HG03103 (cell line): ENCODE data around the gene MEIKIN.

Source experiments
- ATAC-seq: cut with Tn5 transposase; IDR thresholded peaks from one replicate; pipeline ENCODE4 v1.9.1; 2021; ENCODE audit warnings: low read depth; ENCODE audit not compliant: unreplicated experiment

Gene MEIKIN, protein sequence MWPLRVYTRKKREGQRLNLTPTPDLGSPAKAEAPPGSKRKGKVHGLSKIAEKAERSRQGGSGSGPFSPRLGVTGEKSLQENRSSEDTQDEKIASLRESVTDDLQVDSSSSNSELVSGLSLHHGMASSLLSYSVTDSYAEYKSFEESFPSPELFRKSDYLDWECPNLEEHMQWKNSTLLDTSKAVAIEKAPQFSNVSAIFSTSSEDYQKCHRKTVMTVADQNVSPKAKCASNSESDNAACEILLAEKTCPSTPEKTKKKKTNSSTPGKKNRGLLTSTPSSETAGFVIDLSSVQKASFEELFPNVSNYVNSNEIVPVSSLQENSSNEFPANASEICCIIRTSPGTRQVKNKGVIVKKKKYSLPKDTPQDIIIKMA

DNA sequence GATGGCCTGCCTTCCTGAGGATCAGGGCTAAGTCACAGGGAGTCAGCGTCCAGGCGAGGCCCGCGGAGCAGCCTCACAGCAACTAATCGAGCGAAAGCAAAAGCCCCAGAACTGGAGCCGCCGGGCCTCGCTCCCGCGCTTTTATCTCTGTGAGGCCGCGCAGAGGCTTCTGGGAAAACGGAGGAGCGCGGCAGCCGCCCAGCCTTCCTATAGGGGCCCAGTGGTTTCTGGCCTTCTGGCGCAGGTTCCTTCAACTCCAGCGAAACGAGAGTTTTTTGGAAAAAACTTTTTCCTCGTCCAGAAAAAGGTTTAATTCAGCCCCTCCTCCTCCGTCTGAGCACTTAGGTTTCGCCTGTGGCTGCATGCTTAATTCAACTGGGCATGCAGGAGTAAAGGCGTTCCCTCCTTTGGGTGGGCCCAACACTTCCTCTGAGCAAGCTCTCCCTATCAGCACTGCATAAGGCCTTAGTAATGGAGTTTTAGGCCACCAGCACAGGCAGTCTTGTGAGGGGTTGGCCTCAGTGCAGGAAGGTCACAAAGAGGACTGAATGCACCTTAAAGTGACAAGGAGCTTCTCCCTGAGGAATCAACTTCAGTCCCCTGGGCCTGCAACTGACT is at the start of gene MEIKIN:
TSS of gene MEIKIN (minus strand) at position 113 of the 618 bp plus-strand sequence. CDS start 158 bp downstream, outside the sequence.
- ATAC-seq: no peak

DNA sequence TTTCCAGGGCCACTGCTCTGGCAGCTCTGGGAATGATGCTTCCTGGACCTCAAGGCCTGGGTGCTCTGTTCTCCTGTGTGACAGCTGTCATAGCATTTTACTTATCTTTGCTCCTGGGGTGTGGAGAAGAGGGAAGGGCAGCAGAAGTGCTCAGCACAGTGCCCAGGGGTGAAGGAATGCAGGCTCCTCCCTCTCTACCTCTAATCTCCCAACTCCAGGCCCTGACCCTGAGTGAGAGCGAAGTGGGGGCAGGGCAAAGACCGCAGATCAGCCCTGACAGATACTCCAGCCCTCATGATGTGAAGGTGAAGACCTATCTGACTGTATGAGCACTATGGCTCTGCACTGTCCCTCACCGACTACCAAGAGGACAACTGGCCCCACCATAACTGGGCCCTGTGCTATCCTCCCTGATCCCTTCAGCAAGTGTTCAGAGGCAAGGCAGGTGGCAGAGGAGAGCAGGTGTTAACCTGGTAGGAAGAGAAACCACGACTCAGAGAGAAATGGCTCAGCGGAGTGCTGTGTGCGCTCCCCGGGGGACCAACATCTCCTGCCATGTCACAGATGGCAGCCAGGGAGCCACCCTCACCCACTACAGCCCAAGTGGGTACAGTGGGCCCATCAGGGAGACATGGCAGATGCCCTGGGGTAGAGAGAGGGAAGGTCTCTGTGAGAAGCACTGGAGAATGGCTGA is 49.2 kb upstream of the MEIKIN start:
- no peak for ATAC-seq

DNA sequence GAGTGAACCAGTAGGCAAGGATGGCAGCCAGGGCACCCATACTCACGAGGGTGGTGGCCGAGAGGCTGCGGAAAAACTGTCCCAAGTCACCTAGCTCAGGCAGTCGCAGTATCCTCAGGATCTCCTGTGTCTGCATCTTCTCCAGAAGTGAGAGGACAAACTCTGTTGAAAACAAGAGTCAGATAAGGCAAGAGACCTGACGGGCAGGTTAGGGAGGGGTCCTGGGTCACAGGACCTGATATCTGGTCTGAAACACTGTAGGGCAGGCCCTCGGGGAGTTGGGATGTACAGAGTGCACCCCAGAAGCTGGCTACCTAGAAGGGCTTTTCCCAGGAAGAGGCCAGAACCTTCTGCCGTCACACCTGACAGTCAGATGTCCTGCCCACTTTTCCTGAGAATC is 48.6 kb upstream of the MEIKIN start:
- ATAC-seq: no peak

DNA sequence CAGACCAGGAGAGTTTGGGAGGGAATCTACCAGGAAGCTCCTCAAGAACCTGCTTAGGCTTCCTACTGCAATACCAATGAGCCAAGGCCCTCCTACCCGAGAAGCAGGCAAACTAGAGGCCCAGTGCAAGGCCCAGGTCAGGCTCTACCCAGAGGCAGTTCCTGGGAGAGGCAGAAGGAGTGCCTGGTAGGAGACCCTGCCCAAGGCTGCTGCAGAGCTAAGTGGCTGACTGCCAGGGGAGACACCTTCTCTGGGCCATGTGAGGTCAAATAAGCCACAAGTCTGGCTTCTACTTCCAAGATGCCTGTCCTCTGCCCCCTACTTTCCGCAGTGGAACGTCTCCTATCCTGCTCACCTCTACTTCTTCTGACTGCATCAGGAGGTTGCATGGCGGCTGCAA is 48.2 kb upstream of the MEIKIN start:
- no peak for ATAC-seq

DNA sequence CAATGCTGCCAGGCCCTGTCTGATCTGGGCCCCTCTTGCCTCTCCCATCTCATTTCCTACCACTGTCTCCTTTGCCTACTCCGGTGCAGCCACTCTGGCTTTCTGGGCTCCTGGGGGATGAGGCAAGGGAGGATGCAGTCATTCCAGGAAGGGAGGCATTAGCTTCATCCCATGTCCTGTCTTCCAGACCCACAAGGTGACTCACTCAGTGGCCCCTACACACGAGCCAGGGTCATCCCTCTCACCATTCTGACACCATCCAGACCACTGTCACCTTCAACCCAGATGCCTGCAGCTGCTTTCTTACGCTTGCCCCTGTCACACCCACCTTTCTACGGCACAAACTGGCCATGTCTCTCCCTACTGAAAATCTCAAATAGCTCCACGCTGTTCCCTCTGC is 46.9 kb upstream of the MEIKIN start:
- no peak for ATAC-seq

DNA sequence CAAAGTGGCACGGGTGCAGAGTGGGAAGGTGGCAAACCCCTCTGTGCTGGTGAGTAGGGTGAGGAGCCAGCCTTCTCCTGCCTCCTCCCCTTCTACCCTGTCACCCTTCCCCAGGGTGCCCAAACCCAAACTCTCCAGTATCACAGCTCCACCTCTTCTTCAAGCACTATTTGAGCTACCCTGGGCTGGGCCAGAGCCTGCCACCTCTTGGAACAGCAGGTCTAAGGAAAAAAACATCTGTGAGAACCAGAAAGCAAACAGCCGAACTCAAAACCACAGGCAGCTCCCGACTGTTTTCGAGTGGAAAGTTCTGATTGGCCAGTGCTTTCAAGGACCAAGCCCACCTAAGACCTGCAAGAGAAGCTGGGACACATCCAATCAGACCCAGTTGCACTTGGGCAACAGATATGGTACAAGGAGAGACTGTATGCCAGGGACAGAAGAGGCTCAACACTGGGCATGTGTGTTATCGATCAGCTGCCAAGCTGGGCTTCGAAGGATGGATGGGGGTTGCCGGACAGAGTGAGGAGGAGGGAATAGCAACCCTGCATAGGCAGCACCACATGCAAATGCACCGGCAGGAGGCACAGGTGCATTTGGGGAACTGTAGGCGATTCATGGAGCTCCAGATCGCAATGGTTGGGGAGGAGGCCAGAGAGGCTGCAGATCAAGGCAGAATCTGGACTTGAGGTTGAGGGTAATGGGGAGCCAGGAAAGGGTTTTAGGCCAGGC is 46.3 kb upstream of the MEIKIN start:
- no peak for ATAC-seq

DNA sequence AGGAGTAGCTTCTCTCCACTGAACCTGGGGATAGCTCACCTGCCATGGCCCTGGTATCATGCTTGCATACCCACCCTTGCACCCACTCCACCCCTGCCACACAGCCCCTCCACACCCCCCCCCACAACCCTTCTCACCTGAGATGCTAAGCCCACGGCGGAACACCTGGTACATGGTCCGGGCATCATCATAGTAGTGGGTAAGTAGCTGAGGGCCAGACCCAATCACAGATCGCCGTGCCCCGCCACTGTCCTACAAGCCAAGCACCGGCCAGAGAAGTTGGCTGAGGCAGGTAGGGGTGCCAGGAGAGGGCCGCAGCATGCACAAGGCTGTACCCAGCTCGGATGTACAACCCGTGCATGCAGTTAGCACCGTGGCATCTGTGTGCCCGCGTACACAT is 45.3 kb upstream of the MEIKIN start:
- ATAC-seq: no peak

DNA sequence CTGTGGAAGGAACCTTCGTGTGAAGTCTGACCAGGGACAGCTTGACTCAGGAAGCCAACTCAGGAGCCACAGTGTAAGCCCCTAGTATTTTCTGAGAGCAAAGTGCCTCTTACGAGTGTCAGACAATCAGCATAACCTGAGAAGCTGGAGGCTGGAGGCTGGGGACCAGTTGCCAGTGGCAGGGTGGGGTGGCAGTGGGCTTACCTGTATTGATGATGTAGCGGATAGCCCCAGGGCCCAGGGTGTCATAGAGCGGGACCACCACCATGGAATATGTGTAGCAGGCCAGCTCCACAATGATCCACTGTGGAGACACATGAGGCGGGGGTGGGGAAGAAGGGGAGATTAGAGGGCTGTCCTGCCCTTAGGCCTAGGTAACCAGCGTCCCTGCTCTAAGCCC is 43.1 kb upstream of the MEIKIN start:
- ATAC-seq: no peak

DNA sequence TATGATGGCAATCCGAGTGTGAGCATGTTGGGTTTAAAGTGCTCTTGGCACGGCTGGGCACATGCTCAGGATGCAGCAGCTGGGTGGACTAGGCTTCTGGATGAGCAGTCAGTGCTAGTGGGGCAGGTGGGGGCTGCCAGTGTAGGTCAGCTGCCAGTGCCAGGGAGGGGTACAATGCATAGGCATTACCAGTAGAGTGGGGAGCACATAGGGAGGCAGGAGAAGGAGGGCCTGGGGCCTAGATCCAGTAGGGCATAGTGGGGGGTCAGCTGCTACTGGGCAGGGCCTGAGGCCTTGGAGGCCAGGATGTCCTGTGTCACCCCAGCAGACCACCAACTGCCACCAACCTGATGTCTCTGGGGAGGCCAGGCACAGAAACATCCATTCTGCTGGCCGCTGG is 41.8 kb upstream of the MEIKIN start:
- no peak for ATAC-seq

DNA sequence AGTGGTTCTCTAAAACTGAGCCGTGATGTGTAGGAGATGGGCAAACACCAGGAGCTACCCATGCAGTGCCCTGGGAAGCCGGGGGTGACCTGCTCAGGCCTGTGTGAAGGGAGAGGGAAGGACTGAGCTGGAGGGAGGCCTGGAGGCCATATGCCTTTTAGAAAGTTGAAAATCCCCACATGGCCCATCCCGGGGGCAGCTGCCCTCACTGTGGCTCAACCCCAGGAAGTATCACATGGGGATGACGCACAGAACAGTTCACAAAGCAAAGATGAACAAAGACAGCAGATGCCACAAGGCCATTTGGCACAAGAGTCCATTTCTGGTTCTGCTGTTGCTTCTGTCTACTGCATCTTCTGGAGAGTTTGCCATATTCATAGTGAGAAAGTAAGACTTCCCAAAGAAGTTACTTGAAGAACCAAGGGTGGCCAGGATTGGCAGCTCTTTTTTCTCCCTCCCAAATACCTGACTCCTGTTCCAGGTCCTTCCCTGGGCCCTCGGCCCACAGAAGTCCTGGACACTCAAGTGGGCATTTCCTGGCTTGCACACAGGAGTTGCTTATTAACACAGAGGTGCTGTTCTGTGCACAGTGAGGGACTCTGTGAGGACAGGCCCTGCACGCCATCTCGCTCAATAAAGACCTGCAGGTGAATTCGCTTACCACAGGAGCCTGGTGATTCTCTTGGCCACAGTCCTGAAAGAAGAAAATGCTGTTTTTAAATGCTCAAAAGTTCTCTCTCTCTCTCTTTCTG is 40.9 kb upstream of the MEIKIN start:
- ATAC-seq: no peak

DNA sequence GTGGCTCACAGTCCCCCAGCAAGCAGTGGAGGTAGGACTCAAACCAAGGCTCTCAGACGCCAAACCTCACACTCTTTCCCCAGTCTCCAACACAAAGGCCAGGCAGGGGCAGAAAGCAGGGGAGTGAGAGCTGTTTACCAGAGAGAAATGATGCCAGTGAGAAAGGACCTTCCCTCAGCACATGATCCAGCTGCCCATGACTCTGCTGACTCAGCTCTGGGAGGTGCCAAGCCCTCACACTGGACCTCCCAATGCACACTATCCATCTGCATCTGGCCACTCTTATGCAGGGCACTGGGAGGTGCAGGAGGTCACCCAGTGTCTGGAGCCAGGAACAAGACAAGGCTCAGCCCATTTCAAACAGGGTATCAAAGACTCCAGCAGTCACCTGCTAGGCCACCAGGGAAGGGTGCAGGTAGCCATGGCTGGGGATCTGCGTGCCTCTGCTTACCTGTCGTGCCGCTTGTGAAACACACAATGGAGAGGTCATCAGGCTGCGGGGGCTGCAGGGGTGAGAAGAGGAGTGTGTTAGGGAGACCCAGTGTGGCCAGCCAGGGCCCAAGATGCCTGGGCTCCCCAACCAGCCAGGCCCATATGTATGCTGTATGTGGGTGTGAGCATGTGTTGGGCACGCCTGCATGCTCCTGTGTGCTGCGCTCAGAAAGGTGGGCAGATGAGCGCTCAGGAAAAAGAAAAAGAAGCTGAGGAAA is 39.6 kb upstream of the MEIKIN start:
- no peak for ATAC-seq

DNA sequence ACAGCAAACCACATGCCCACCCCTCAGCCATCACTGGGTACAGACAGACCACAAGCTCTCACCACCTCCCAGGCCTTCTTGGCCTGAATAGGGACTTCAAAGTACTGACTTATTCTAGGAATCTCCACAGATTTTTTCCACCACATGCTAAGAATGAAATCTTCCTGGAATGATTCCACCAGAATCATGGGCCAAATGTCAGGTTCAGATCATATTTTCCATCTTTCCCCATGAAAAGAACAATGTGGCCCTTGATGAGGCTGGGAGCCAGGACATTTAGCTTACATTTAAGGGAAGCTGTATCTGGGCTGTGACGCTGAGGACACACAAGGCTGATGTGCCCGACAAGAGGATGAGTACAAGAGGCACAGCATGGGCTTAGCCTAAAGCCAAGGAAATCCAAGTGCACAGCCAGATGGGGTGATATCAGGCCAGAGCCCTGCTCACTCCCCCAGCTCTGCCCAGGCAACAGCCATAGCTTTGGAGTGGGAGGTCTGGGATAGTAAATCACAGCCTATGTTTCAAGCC is 37.8 kb upstream of the MEIKIN start:
- ATAC-seq: no peak

DNA sequence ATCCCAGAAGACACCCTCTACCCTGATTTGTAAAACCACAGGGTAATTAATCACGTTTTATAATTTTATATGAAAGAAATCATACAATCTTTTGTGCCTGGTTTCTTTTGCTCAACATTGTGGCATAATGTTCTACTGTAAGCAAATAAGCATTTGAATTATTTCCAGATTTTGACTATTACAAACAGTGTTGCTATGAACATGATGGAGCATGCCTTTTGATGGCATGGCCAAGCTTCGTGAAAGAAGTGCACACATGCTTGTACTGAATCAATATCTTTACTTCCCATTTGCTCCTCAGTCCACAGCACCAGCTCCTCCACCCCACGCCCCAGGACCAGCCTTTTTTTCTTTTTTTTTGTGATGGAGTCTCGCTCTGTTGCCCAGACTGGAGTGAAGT is 36.1 kb upstream of the MEIKIN start:
- ATAC-seq: no peak

DNA sequence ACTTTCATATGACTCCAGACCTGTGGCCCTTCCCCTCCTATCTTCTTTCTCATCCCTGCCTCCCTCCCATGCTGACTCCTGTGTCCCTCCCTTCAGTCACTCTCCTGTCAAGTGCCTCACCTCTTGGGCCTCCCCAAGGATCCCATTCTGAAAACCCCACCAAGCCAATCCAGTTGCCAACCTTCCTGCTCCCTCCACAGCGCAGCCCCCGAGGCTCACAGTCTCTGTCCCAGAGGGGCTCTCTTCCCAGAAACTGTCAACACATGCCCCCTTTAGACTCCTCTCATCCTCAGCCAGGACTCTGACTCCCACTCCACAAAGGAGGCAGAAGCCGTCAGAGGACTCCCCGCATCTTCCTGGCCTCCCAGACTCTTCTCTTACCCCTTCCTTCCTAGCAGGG is 35.2 kb upstream of the MEIKIN start:
- ATAC-seq: no peak

DNA sequence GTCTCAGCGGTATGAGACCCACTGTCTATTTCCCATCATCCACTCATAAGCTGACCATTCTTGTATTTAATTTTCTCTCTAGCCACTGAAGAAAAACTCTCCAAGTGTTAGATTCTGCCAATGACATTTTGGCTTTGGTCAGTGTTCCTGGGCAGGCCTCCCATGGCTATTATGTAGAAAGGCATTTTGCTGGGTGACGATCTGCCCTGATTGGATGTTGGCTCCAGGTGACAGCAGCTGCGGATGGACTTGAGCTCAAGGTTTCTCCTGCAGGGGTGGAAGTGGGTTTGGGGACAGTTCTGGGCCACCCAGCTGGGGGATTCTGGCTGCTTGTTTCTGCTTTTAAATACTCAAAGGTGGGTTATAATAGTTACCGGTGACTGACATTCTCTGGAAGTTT is 34.4 kb upstream of the MEIKIN start:
- ATAC-seq: no peak

DNA sequence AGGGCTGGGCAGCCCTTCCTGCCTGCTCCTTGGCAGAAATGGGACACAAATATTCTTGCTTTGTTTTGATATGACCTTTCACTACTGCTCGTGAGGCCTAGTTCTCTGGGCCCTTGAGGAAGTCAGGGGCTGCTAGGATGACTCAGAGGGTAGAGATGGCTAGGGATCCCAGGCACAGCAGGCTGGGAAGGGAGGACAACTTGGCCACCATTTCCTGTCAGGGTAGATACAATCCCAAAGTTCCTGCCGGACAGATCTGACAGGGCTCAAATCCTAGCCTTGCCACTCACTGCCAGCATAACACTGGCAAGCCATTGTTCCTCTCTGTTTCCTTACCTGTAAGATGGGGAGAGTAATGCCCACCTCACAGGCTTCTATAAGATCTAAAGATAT is 31.7 kb upstream of the MEIKIN start:
- no peak for ATAC-seq

DNA sequence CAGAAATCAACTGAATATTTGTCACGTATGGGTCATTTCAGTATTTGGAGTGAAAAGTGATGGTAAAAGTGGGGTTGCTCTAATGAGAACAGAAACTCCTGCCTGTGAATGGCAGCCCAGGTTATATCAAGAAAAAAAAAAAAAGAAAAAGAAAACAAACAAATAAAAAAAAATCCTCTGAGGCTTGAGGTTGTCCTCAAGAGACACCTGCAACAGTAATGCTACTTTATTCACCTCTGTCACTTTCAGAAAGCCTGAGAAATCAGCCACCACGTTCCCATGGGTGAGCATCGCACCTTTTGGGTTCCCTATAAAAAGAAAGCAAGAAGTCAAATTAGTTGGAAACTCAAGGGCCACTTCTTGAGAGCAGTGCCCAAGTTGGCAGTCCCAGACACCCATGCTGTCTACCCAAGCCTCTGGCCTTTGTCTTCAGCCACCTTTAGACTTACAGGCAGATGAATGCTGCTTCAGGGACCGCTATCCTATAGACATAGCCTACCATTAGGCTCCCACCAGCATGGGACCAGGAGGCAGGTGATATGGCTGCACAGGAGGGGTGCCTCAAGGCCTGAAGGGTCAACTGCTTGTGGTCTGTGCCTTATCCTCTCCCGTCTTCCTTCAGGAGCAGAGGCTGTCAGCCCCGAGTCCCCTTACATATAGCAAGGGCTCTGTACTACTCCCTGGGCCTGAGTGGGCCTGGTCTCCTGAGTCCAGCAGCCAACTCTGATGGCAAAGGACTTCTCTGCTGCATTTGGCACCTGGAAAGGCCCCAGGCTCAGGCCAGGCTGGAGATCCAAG is 31.1 kb upstream of the MEIKIN start:
- no peak for ATAC-seq

DNA sequence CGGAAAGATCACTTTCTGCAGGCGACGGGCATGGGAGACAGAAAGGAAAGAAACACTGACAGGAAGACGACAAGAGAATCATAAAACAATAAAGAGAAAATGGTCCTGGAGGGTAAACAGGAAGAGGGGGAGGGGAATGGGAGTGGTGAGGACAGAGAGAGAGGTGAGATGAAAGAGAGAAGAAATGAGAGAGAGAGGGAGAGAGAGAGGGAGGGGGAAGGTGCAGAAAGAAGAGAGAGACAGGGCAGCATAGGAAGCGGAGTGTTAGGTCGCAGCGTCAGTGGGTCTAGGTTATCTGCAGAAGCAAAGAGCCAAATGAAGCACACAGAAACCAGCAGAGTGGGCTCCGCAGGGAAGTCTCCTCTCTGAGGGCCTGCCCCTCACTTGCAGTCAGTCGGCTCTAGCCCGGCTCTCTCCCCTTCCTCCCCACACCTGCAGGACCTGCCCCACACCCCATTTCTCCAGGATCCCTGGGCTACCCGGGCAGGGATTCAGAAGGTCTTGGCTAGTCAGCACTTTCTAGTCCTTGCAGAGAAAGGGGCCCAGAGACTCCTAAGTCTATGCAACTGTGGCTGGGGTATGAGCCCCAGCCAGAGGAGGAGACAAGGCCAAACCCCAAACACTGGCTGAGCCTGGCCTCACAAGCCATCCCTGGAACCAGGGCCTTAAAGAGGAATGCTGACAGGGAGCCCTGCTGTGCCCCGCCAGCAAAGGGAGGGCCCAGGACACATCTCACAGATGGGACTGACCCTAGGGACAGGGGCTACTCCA is 29.7 kb upstream of the MEIKIN start:
- no peak for ATAC-seq
